ENCODE results near the gene CFLAR. TPM values are rescaled to one million over a fixed set of nuclear protein-coding genes. Genes with fewer than 3 reads are reported as not detected.
A peak's percentile ranks its signal among the peaks of the same experiment; 100 is the strongest.

CFLAR gene
- total and polyA plus RNA-seq, 8 donors: 93.3 to 327 (median 102) TPM

- intact Hi-C loops (cut with DNase I): no loop called here
- H3K4me1 ChIP-seq: peaks cover 70 to 100% of the 10 kb centered on the region in 2 donors
- H3K27ac ChIP-seq: peak overlapping the region; percentile 99 to 100
Measured at GRCh38 chr2:201130524-201131186, 14.7 kb downstream of the CFLAR start.

GRCh38 chr2:201132518-201132917, 16.6 kb downstream of the CFLAR start:
- peaks cover 58 to 100% of the 10 kb centered on the region in 2 donors for H3K4me1 ChIP-seq
- H3K9me3 ChIP-seq: no peaks in the 10 kb centered on the region
- intact Hi-C loops (cut with DNase I): no loop called here
- DNase-seq (no peak), ATAC-seq (peak; percentile 54)
- H3K36me3 ChIP-seq: peaks cover 0 to 69% of the 10 kb centered on the region in 2 donors
- no peaks in the 10 kb centered on the region for H3K27me3 ChIP-seq
- H3K27ac ChIP-seq: peak overlapping the region; percentile 99 to 100
- peak overlapping the region in 1 of 2 donors; percentile 35 for H3K4me3 ChIP-seq
- no peak for TF ChIP-seq CTCF (IDR thresholded peaks at IDR 0.05)

More at GRCh38 chr2:201130524-201131186, 14.7 kb downstream of the CFLAR start:
- H3K4me3 ChIP-seq: peak overlapping the region in 1 of 2 donors; percentile 35
- H3K36me3 ChIP-seq: peaks cover 0 to 50% of the 10 kb centered on the region in 2 donors
- H3K27me3 ChIP-seq: no peaks in the 10 kb centered on the region
- no peaks in the 10 kb centered on the region for H3K9me3 ChIP-seq
- DNase-seq: no peak
- peak; percentile 6 for ATAC-seq
- TF ChIP-seq CTCF (IDR thresholded peaks at IDR 0.05): no peak

GRCh38 chr2:201135386-201135785, 19.4 kb downstream of the CFLAR start:
- ATAC-seq (no peak), DNase-seq (no peak)
- Histone ChIP-seq H3K4me3 (no peak overlapping the region), H3K27me3 (no peaks in the 10 kb centered on the region), H3K4me1 (peaks cover 30 to 97% of the 10 kb centered on the region in 2 donors), H3K36me3 (peaks cover 0 to 90% of the 10 kb centered on the region in 2 donors), H3K27ac (peak overlapping the region; percentile 40 to 99), H3K9me3 (no peaks in the 10 kb centered on the region)
- no peak for TF ChIP-seq CTCF (IDR thresholded peaks at IDR 0.05)
- intact Hi-C loops (cut with DNase I): no loop called here

- Histone ChIP-seq H3K27me3 (no peaks in the 10 kb centered on the region), H3K27ac (peak overlapping the region; percentile 5 to 99), H3K36me3 (peaks cover 0 to 96% of the 10 kb centered on the region in 2 donors), H3K4me3 (no peak overlapping the region), H3K9me3 (no peaks in the 10 kb centered on the region), H3K4me1 (peaks cover 14 to 92% of the 10 kb centered on the region in 2 donors)
- intact Hi-C loops (cut with DNase I): no loop called here
- no peak for DNase-seq
- TF ChIP-seq CTCF (IDR thresholded peaks at IDR 0.05): no peak
- ATAC-seq: no peak
Measured at GRCh38 chr2:201136889-201137321, 20.9 kb downstream of the CFLAR start.

- Histone ChIP-seq H3K27me3 (no peaks in the 10 kb centered on the region), H3K4me1 (peaks cover 8 to 84% of the 10 kb centered on the region in 2 donors), H3K36me3 (peaks cover 0 to 98% of the 10 kb centered on the region in 2 donors), H3K4me3 (no peak overlapping the region), H3K9me3 (no peaks in the 10 kb centered on the region), H3K27ac (peak overlapping the region in 1 of 2 donors; percentile 99)
- TF ChIP-seq CTCF (IDR thresholded peaks at IDR 0.05): no peak
- DNase-seq (no peak), ATAC-seq (peak; percentile 3)
- intact Hi-C loops (cut with DNase I): no loop called here
Measured at GRCh38 chr2:201137505-201138400, 21.8 kb downstream of the CFLAR start.
